SK-N-MC (cell line): ENCODE data around the gene RABIF.

Source experiments
- EZH2 ChIP-seq: fragments of 200-600 bp; sonication (generic); IDR thresholded peaks from one replicate; pipeline ENCODE4 v1.6.1; 2017; ENCODE audit warnings: antibody characterized with exemption
- FOXP2 ChIP-seq: optimal IDR thresholded peaks from 2 replicates; pipeline ENCODE3; 2011; ENCODE audit warnings: mild to moderate bottlenecking, moderate library complexity; ENCODE audit not compliant: insufficient read depth; ENCODE audit errors: extremely low read length, control extremely low read depth
- POLR2AphosphoS5 ChIP-seq: IDR thresholded peaks from 2 replicates; pipeline ENCODE4 v1.6.1; 2012; ENCODE audit warnings: mild to moderate bottlenecking, low read depth, low read length, borderline replicate concordance

- TF ChIP-seq POLR2AphosphoS5 (no peak), EZH2 (no peak), FOXP2 (no peak)
Observed at GRCh38 chr1:202890392-202890791, 1.4 kb upstream of the RABIF start.
